WERI-Rb-1 (cell line): ENCODE measurements around the gene ITGA4.

Experiments
- DNase-seq: peaks from one replicate; pipeline ENCODE4 v3.0.0-alpha.2; 2020
- H3K27ac ChIP-seq: fragments of 250-450 bp; sonication (Bioruptor Pico); 2 replicates; pipeline ENCODE4 v1.5.1; 2020; ENCODE audit warnings: mild to moderate bottlenecking, moderate library complexity
- H3K27me3 ChIP-seq: fragments of 250-450 bp; sonication (Bioruptor Pico); 2 replicates; pipeline ENCODE4 v1.5.1; 2021; ENCODE audit warnings: mild to moderate bottlenecking, low read depth, moderate library complexity; ENCODE audit not compliant: insufficient read depth, severe bottlenecking
- H3K36me3 ChIP-seq: fragments of 250-450 bp; sonication (Bioruptor Pico); 2 replicates; pipeline ENCODE4 v1.5.1; 2020; ENCODE audit warnings: mild to moderate bottlenecking, moderate library complexity
- H3K4me3 ChIP-seq: 2 replicates; pipeline ENCODE4 v1.5.1; 2011; ENCODE audit warnings: low read depth, mild to moderate bottlenecking, control low read depth, low read length
- H3K9me3 ChIP-seq: fragments of 250-450 bp; sonication (Bioruptor Pico); 2 replicates; pipeline ENCODE4 v1.5.1; 2021; ENCODE audit warnings: mild to moderate bottlenecking, moderate library complexity; ENCODE audit not compliant: severe bottlenecking
- CTCF ChIP-seq: IDR thresholded peaks from 2 replicates; pipeline ENCODE4 v1.5.1; 2011; ENCODE audit warnings: low read depth, mild to moderate bottlenecking, control low read depth, inconsistent platforms, low read length

The ITGA4 gene

GRCh38 chr2:181573140-181573736 is 116.1 kb downstream of the ITGA4 start:
- Histone ChIP-seq H3K9me3 (no peaks in the 10 kb centered on the region), H3K36me3 (no peaks in the 10 kb centered on the region), H3K4me3 (no peak overlapping the region), H3K27me3 (no peaks in the 10 kb centered on the region), H3K27ac (peak overlapping the region; percentile 4; the same call in 1 of the 2 replicates)
- DNase-seq: no peak
- peak; percentile 38; the same call in 1 of the 2 replicates for TF ChIP-seq CTCF

- no peak for TF ChIP-seq CTCF
- DNase-seq: no peak
- no peaks in the 10 kb centered on the region for H3K9me3 ChIP-seq
- H3K36me3 ChIP-seq: no peaks in the 10 kb centered on the region
- H3K27ac ChIP-seq: peak overlapping the region; percentile 66
- no peak overlapping the region for H3K4me3 ChIP-seq
- H3K27me3 ChIP-seq: no peaks in the 10 kb centered on the region
These were observed 117.1 kb downstream of the ITGA4 start for GRCh38 chr2:181574321-181574720.

GRCh38 chr2:181575024-181575649 is 118.0 kb downstream of the ITGA4 start:
- no peaks in the 10 kb centered on the region for H3K36me3 ChIP-seq
- peak; percentile 73 for DNase-seq

GRCh38 chr2:181575650-181576025 is 118.5 kb downstream of the ITGA4 start:
- no peaks in the 10 kb centered on the region for H3K9me3 ChIP-seq
- no peak overlapping the region for H3K4me3 ChIP-seq
- H3K36me3 ChIP-seq: no peaks in the 10 kb centered on the region
- H3K27ac ChIP-seq: peak overlapping the region; percentile 66
- H3K27me3 ChIP-seq: no peaks in the 10 kb centered on the region
- TF ChIP-seq CTCF: no peak
- no peak for DNase-seq

More at GRCh38 chr2:181575024-181575649, 118.0 kb downstream of the ITGA4 start:
- H3K4me3 ChIP-seq: no peak overlapping the region
- peak; percentile 49; the same call in 1 of the 2 replicates for TF ChIP-seq CTCF
- H3K27ac ChIP-seq: peak overlapping the region; percentile 66
- H3K27me3 ChIP-seq: no peaks in the 10 kb centered on the region
- no peaks in the 10 kb centered on the region for H3K9me3 ChIP-seq

GRCh38 chr2:181576431-181576830 is 119.2 kb downstream of the ITGA4 start:
- Histone ChIP-seq H3K36me3 (no peaks in the 10 kb centered on the region), H3K27ac (no peak overlapping the region; the same call in 1 of the 2 replicates), H3K4me3 (no peak overlapping the region), H3K27me3 (no peaks in the 10 kb centered on the region), H3K9me3 (no peaks in the 10 kb centered on the region)
- no peak for TF ChIP-seq CTCF
- no peak for DNase-seq
